ENCODE data around the gene NOX4.

- no peak for TF ChIP-seq CTCF (IDR thresholded peaks at IDR 0.05)
- TF ChIP-seq EP300 (IDR thresholded peaks at IDR 0.05) = no peak
Observed at GRCh38 chr11:89447845-89448244, 43.3 kb downstream of the NOX4 start.
